Breast epithelium (tissue), 4 donors: ENCODE data around the gene TBX2. TPM values are rescaled to one million over a fixed set of nuclear protein-coding genes. Genes with fewer than 3 reads are reported as not detected.

Source experiments
- DNase-seq, 2 donors: peaks; one replicate each; pipeline ENCODE4 v3.0.0-alpha.2; 2019; ENCODE audit warnings: low spot score in 2 of 2
- H3K27ac ChIP-seq, 2 donors: fragments of 200-600 bp; sonication (generic) in 1 of 2; one replicate each; pipeline ENCODE4 v1.5.1; 2016 to 2019; ENCODE audit warnings: mild to moderate bottlenecking in 1 of 2
- H3K27me3 ChIP-seq, 2 donors: fragments of 200-600 bp; sonication (generic) in 1 of 2; one replicate each; pipeline versions ENCODE4 v1.5.1 to v1.6.0; 2017 to 2019; ENCODE audit warnings: control low read depth in 1 of 2, mild to moderate bottlenecking in 1 of 2
- H3K36me3 ChIP-seq: fragments of 200-600 bp; one replicate; pipeline ENCODE4 v1.5.1; 2019
- H3K4me1 ChIP-seq, 2 donors: fragments of 200-600 bp; sonication (generic); one replicate each; pipeline ENCODE4 v1.5.1; 2016 to 2019; ENCODE audit warnings: control low read depth in 1 of 2
- H3K4me3 ChIP-seq, 3 donors: fragments of 200-600 bp; sonication (generic); 1 replicate in 2 of 3; 2 replicates in 1 of 3; pipeline ENCODE4 v1.5.1; 2016 to 2019; ENCODE audit warnings: mild to moderate bottlenecking in 3 of 3, moderate library complexity in 2 of 3
- H3K9me3 ChIP-seq, 2 donors: fragments of 200-600 bp; sonication (generic) in 1 of 2; one replicate each; pipeline ENCODE4 v1.5.1; 2016 to 2019; ENCODE audit warnings: control low read depth in 1 of 2
- POLR2A ChIP-seq: fragments of 450-650 bp; IDR thresholded peaks from one replicate; pipeline ENCODE4 v1.6.1; 2016; ENCODE audit warnings: antibody characterized with exemption, mild to moderate bottlenecking, moderate library complexity
- POLR2AphosphoS5 ChIP-seq, 3 donors: sonication (generic); formaldehyde crosslinking; IDR thresholded peaks; one replicate each; pipeline ENCODE4 v1.6.1; 2017; ENCODE audit warnings: antibody characterized with exemption in 3 of 3
- intact Hi-C: fragments of 100-400 bp; cut with DNase I; formaldehyde crosslinking; loops from one replicate; pipeline ENCODE4 v1.15.1; 2023; ENCODE audit warnings: low total_unique reads
- total RNA-seq, 3 donors: library from RNA; depleted of rRNA; stranded (reverse); fragments of >200 nt; gene quantifications; one replicate each; pipeline ENCODE4 v1.1.0, GENCODE V29; 2016
- TF ChIP-seq, protein P1 (sequence below), 3 donors: fragments of 450-650 bp; IDR thresholded peaks; one replicate each; pipeline ENCODE4 v1.5.1; 2016 to 2017; ENCODE audit warnings: antibody characterized with exemption in 3 of 3, mild to moderate bottlenecking in 3 of 3, moderate library complexity in 3 of 3

The TBX2 gene
- total RNA-seq, 3 donors from 2014 or later, result 4.8 to 8.5 (median 5.7) TPM

DNA sequence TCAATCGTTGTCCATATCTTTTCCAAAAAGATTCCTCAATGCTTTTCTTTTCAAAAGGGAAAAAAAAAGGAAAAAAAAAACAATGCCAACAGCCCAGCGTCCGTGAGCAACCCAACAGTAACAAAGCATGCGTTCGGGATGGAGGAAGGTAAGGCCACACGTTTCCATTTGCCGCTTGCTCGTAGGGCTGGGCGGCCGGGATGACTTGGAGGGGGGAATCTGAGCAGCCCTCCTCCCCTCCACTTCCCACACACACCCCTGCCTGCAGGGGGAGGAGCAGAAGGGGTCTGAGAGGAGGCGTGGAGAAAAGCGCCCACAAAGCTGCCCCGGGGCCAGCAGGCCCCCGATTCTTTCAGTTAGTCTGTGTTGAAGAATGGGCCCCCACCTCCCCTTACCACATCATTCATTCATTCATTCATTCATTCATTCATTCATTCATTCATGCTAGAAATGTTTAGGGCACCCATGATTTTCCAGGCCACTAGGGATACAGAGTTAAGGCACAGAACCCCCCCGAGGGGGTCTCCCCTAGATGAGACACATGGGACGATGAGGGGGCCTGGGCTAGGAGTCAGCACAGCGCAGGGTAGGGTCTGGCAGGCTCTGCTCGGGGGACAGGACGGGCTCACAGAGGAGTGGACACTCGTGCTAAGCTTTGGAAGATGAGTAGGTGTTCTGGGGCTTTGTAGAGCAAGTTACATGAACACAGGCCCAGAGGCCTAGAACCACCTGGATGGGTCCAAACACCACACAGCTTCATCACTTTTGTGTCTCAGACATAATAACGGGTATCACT is 10.9 kb upstream of the TBX2 start:
- no peaks in the 10 kb centered on the region for H3K36me3 ChIP-seq
- intact Hi-C loops, result no loop called here
- DNase-seq, result no peak

DNA sequence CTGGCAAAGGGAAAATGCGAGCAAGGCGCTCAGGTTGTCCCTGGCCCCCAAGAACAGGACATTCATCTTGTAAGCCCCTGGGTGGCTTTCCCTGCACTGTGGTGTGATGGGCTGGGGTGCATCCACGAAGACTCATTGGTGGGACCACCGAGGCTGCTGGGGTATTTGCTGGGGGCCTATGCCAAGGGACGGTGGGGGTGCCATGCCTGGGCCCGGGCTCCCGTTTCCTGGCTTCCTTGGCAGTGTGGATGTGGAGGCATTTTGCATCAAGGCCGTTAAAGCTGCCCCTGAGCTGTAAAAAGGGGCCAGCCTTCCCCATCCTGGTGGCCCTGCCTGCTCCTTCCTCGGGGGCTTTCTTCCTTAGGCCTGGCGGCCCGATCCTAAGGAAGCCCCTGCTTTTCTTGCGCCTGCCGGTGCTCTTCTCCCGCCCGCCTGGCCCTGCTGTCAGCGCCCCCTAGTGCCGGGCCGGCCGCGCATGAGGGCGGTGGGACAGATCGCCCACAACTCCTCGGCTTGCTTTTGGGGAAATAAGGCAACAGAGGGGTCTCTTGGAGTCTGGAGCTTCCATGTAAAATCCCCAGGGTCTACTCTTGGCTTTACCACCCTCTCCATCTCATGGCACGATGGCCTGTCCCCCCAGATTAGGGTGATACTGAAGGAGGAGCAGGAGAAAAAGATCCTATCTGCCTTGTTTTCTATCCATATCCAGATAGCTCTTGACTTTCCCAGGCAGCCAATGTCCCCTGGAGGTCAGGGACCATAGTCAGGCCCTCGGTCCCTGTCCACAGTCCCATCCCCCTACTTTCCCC is 9.8 kb upstream of the TBX2 start:
- no peaks in the 10 kb centered on the region for H3K4me1 ChIP-seq
- peak overlapping the region in 1 of 2 donors; percentile 8 for H3K27ac ChIP-seq
- H3K36me3 ChIP-seq, result no peaks in the 10 kb centered on the region
- intact Hi-C loops, result no loop called here
- TF ChIP-seq, protein P1, sequence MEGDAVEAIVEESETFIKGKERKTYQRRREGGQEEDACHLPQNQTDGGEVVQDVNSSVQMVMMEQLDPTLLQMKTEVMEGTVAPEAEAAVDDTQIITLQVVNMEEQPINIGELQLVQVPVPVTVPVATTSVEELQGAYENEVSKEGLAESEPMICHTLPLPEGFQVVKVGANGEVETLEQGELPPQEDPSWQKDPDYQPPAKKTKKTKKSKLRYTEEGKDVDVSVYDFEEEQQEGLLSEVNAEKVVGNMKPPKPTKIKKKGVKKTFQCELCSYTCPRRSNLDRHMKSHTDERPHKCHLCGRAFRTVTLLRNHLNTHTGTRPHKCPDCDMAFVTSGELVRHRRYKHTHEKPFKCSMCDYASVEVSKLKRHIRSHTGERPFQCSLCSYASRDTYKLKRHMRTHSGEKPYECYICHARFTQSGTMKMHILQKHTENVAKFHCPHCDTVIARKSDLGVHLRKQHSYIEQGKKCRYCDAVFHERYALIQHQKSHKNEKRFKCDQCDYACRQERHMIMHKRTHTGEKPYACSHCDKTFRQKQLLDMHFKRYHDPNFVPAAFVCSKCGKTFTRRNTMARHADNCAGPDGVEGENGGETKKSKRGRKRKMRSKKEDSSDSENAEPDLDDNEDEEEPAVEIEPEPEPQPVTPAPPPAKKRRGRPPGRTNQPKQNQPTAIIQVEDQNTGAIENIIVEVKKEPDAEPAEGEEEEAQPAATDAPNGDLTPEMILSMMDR (IDR thresholded peaks at IDR 0.05), result peak; percentile 36 to 70 (median 49)
- no peak for TF ChIP-seq POLR2A
- no peaks in the 10 kb centered on the region for H3K9me3 ChIP-seq
- no peak for DNase-seq
- H3K4me3 ChIP-seq, result no peak overlapping the region
- no peaks in the 10 kb centered on the region for H3K27me3 ChIP-seq

More for the DNA sequence above, 10.9 kb upstream of the TBX2 start:
- H3K4me3 ChIP-seq, result no peak overlapping the region
- no peak overlapping the region for H3K27ac ChIP-seq
- no peaks in the 10 kb centered on the region for H3K9me3 ChIP-seq
- H3K27me3 ChIP-seq, result no peaks in the 10 kb centered on the region
- no peak for TF ChIP-seq POLR2A
- TF ChIP-seq, protein P1 (IDR thresholded peaks at IDR 0.05), result no peak
- TF ChIP-seq POLR2AphosphoS5 (IDR thresholded peaks at IDR 0.05), result no peak
- H3K4me1 ChIP-seq, result no peaks in the 10 kb centered on the region

DNA sequence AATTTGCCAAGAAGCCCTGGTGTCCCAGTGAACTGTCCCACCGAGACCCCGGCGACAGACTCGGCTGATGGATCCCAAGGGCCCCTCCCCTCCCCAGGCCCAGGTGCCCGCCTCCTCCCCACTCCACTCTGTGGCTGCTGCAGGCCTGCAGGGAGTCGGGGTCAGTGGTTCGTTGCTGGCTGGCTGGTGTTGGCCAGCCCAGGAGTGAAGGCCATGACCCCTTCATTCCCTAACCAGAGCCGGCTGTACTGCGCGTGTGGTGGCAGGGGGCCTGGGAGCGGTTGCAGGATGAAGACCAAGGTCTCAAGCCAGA is 9.2 kb upstream of the TBX2 start:
- intact Hi-C loops, result no loop called here
- DNase-seq, result no peak
- TF ChIP-seq, protein P1 (IDR thresholded peaks at IDR 0.05), result no peak
- TF ChIP-seq POLR2AphosphoS5 (IDR thresholded peaks at IDR 0.05) (no peak), POLR2A (no peak)
- H3K4me1 ChIP-seq, result no peaks in the 10 kb centered on the region
- no peaks in the 10 kb centered on the region for H3K27me3 ChIP-seq
- H3K9me3 ChIP-seq, result no peaks in the 10 kb centered on the region
- no peaks in the 10 kb centered on the region for H3K36me3 ChIP-seq
- no peak overlapping the region for H3K4me3 ChIP-seq
- H3K27ac ChIP-seq, result peak overlapping the region in 1 of 2 donors; percentile 8

DNA sequence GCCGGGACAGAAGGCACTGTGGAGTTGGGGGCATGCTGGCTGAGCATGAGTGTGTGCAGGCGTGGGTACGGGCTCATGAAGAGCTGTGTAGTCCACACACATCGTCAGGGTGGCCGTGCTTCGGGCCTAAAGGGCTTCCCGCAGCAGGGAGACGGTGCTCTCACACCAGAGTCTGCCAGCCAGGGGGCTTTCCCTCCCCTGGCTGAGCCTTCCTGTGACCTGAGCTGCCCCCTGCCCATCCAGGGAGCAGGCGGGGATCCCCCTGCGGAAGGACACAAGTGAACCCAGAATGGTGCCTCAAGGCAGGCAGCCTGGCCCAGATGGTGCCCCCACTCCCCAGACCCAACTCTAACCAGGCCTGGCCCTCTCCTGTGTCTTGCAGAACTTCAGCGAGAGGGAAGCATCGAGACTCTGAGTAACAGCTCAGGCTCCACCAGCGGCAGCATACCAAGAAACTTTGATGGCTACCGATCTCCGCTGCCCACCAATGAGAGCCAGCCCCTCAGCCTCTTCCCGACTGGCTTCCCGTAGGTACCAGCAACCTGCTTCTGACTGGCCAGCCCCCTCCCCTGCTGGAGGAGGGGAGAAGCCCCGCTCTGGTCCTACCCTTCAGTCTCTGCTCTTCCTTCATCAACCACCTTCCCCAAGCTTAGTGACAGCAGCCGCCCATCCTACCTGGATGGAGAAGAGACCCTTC is 7.9 kb upstream of the TBX2 start:
- Histone ChIP-seq H3K4me3 (no peak overlapping the region), H3K27ac (peak overlapping the region in 1 of 2 donors; percentile 12), H3K27me3 (peaks cover 0 to 3% of the 10 kb centered on the region in 2 donors), H3K4me1 (no peaks in the 10 kb centered on the region), H3K9me3 (no peaks in the 10 kb centered on the region), H3K36me3 (no peaks in the 10 kb centered on the region)
- intact Hi-C loops, result no loop called here
- TF ChIP-seq, protein P1 (IDR thresholded peaks at IDR 0.05), result no peak
- TF ChIP-seq POLR2A (no peak), POLR2AphosphoS5 (IDR thresholded peaks at IDR 0.05) (no peak)
- DNase-seq, result no peak
